A673 (cell line): Measurements from ENCODE around the gene IRF2BP2.

Experiments
- CTCF ChIP-seq: fragments of 300-800, 200-600 bp; sonication (generic); conservative IDR thresholded peaks from 2 replicates; pipeline ENCODE4 v1.5.1; 2017; ENCODE audit warnings: low read depth, mild to moderate bottlenecking, antibody characterized with exemption, low read length, moderate library complexity, mixed read lengths
- EZH2 ChIP-seq: fragments of 200-600 bp; sonication (generic); IDR thresholded peaks from 2 replicates; pipeline ENCODE4 v1.6.1; 2017; ENCODE audit warnings: borderline replicate concordance, low read depth, mild to moderate bottlenecking, mixed read lengths, antibody characterized with exemption, low read length; ENCODE audit not compliant: poor library complexity, severe bottlenecking

GRCh38 chr1:234586892-234587485 lies 23.0 kb downstream of the IRF2BP2 start:
- TF ChIP-seq CTCF (no peak), EZH2 (no peak)
